A549 (cell line): ENCODE results near the gene MAP3K20.

ENCODE experiments used
- NFE2L2 ChIP-seq: fragments of 150-350 bp; conservative IDR thresholded peaks from 2 replicates; pipeline ENCODE4 v1.6.1; 2014; ENCODE audit warnings: low read length
- POLR2A ChIP-seq: IDR thresholded peaks from 2 replicates; pipeline ENCODE4 v1.6.1; 2012; ENCODE audit warnings: mild to moderate bottlenecking, low read length
- POLR2AphosphoS2 ChIP-seq: conservative IDR thresholded peaks from 2 replicates; pipeline ENCODE4 v1.6.1; 2012; ENCODE audit warnings: low read length, improper control_type of control experiment, inconsistent platforms
- ZFP36 ChIP-seq: fragments of 450-650 bp; IDR thresholded peaks from 2 replicates; pipeline ENCODE4 v1.6.1; 2014; ENCODE audit warnings: borderline replicate concordance; ENCODE audit not compliant: partially characterized antibody

DNA sequence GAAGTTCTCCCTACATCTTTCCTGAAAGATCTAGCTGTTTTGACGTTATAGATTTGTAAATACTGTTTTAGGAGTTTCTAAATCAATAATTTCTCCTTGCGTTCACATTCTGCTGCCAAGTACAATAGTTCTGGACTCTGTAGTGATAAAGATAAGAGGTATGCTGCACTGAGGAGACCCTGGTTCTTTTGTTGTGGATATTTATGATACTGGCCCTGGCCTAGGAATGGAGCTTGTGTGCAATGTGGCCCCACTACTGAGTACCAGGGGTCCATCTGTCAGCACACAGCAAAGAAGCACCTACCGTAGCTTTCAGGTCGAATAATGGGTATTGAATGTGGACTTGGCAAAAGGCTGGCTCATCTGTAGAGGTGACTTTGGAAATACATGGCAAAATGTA, 85.0 kb downstream of the MAP3K20 start:
- no peak for TF ChIP-seq NFE2L2
- no peak for TF ChIP-seq POLR2AphosphoS2
- TF ChIP-seq POLR2A, result no peak
- no peak for TF ChIP-seq ZFP36
